CD8-positive, alpha-beta memory T cell (primary cell): Measurements from ENCODE around the gene STX19. TPM values are rescaled to one million over a fixed set of nuclear protein-coding genes. Genes with fewer than 3 reads are reported as not detected.

Source experiments
- CTCF ChIA-PET: fragments of 350-600 bp; sonication (Branson Sonifier 250); formaldehyde crosslinking; loops from one replicate; lab custom pipeline; 2021; ENCODE audit warnings: antibody characterized with exemption; lab: Charles Lee
- POLR2A ChIA-PET: fragments of 350-600 bp; sonication (Branson Sonifier 250); formaldehyde crosslinking; loops from one replicate; lab custom pipeline; 2021; ENCODE audit warnings: antibody characterized with exemption; lab: Charles Lee
- DNase-seq, 5 donors: peaks; one replicate each; pipeline versions ENCODE4 v3.0.0 to v3.0.0-alpha.2; 2020 to 2022; ENCODE audit warnings: mixed read lengths in 1 of 5
- H3K27ac ChIP-seq: one replicate; pipeline ENCODE4 v1.7.0; 2013; ENCODE audit warnings: low read depth, mild to moderate bottlenecking, low read length, moderate library complexity
- H3K27me3 ChIP-seq: 2 replicates; pipeline ENCODE4 v1.7.0; 2013; ENCODE audit warnings: low read length, mild to moderate bottlenecking; ENCODE audit not compliant: insufficient read depth, poor library complexity, severe bottlenecking
- H3K36me3 ChIP-seq: 2 replicates; pipeline ENCODE4 v1.7.0; 2013; ENCODE audit warnings: mild to moderate bottlenecking, low read length, moderate library complexity; ENCODE audit not compliant: insufficient read depth
- H3K4me1 ChIP-seq: 2 replicates; pipeline ENCODE4 v1.7.0; 2013; ENCODE audit warnings: mild to moderate bottlenecking, low read length, moderate library complexity; ENCODE audit not compliant: insufficient read depth
- H3K4me3 ChIP-seq: 2 replicates; pipeline ENCODE4 v1.7.0; 2013; ENCODE audit warnings: mild to moderate bottlenecking, low read length
- H3K9me3 ChIP-seq: 2 replicates; pipeline ENCODE4 v1.7.0; 2013; ENCODE audit warnings: mild to moderate bottlenecking, low read length
- H3K27ac Mint-ChIP-seq, 8 donors: one replicate each; pipeline ENCODE4 v1.8.0; 2020 to 2021; ENCODE audit warnings: mixed read lengths in 8 of 8, mild to moderate bottlenecking in 6 of 8, inconsistent platforms in 3 of 8, moderate library complexity in 3 of 8
- H3K27me3 Mint-ChIP-seq, 2 donors: one replicate each; pipeline ENCODE4 v1.8.0; 2020 to 2021; ENCODE audit warnings: mixed read lengths in 2 of 2, mild to moderate bottlenecking in 1 of 2, moderate library complexity in 1 of 2
- H3K36me3 Mint-ChIP-seq, 3 donors: one replicate each; pipeline ENCODE4 v1.8.0; 2020 to 2021; ENCODE audit warnings: mixed read lengths in 3 of 3, inconsistent platforms in 1 of 3, mild to moderate bottlenecking in 1 of 3
- H3K4me1 Mint-ChIP-seq, 3 donors: one replicate each; pipeline ENCODE4 v1.8.0; 2020 to 2021; ENCODE audit warnings: mixed read lengths in 3 of 3, inconsistent platforms in 1 of 3, mild to moderate bottlenecking in 1 of 3
- H3K4me3 Mint-ChIP-seq, 7 donors: one replicate each; pipeline ENCODE4 v1.8.0; 2020 to 2021; ENCODE audit warnings: mixed read lengths in 7 of 7, mild to moderate bottlenecking in 6 of 7, moderate library complexity in 4 of 7, inconsistent platforms in 2 of 7
- H3K9me3 Mint-ChIP-seq, 5 donors: one replicate each; pipeline ENCODE4 v1.8.0; 2020 to 2022; ENCODE audit warnings: mixed read lengths in 5 of 5, mild to moderate bottlenecking in 3 of 5, moderate library complexity in 2 of 5, inconsistent platforms in 1 of 5
- polyA plus RNA-seq: library from polyadenylated mRNA; unstranded; fragments of 300-500 nt; fragmentation: Illumina TruSeq; gene quantifications from one replicate; pipeline ENCODE4 v1.2.3, GENCODE V29; 2021
- total RNA-seq, 2 experiments: library from RNA; stranded (reverse); gene quantifications; one replicate each; pipeline ENCODE4 v1.2.3, GENCODE V29; 2021

The STX19 gene
- total and polyA plus RNA-seq, 3 experiments from 2014 or later = not detected

- H3K27ac Mint-ChIP-seq = peak overlapping the region in 5 of 8 donors; percentile 4 to 91 (median 71)
- H3K27me3 Mint-ChIP-seq = no peaks in the 10 kb centered on the region
- no peak for DNase-seq
- no peaks in the 10 kb centered on the region for H3K9me3 Mint-ChIP-seq
- peaks cover 28% of the 10 kb centered on the region for H3K4me1 ChIP-seq
- no peak overlapping the region for H3K4me3 ChIP-seq
- no peaks in the 10 kb centered on the region for H3K9me3 ChIP-seq
- ChIA-PET CTCF (no interaction called here), POLR2A (no interaction called here)
- H3K4me1 Mint-ChIP-seq = peaks cover 57 to 81% (median 78%) of the 10 kb centered on the region in 3 donors
- H3K4me3 Mint-ChIP-seq = peak overlapping the region in 2 of 7 donors; percentile 10 to 15
- H3K36me3 ChIP-seq = peaks cover 11% of the 10 kb centered on the region
- no peaks in the 10 kb centered on the region for H3K27me3 ChIP-seq
- peaks cover 3 to 50% (median 9%) of the 10 kb centered on the region in 3 donors for H3K36me3 Mint-ChIP-seq
- no peak overlapping the region for H3K27ac ChIP-seq
Observed at GRCh38 chr3:94065819-94066480, 37.6 kb upstream of the STX19 start.

DNA sequence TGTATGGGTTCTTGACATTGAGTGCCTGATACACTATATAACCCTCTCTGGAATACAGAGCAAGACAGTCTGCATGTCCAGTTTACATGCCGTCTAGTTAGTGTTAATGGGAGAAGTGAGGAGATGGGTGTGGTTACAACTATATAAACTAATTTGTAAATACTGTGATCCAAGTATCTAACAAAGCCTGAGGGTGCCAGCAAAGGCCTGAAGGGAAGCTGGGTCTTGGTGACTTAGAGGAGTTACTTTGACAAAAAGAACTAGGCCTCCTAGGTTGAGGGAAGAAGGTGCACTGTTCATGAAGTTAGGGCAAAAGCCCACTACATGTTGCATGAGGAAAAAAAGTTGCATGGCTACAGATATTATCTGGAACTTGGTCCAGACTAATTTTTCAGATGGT, 36.7 kb upstream of the STX19 start:
- Histone ChIP-seq H3K36me3 (peaks cover 11% of the 10 kb centered on the region), H3K27me3 (no peaks in the 10 kb centered on the region), H3K4me3 (no peak overlapping the region), H3K9me3 (no peaks in the 10 kb centered on the region), H3K4me1 (peaks cover 28% of the 10 kb centered on the region), H3K27ac (no peak overlapping the region)
- peak overlapping the region in 6 of 7 donors; percentile 6 to 78 (median 34) for H3K4me3 Mint-ChIP-seq
- POLR2A ChIA-PET = no interaction called here
- H3K27me3 Mint-ChIP-seq = no peaks in the 10 kb centered on the region
- H3K4me1 Mint-ChIP-seq = peaks cover 57 to 86% (median 76%) of the 10 kb centered on the region in 3 donors
- peaks cover 3 to 54% (median 9%) of the 10 kb centered on the region in 3 donors for H3K36me3 Mint-ChIP-seq
- no peaks in the 10 kb centered on the region for H3K9me3 Mint-ChIP-seq
- peak overlapping the region in 7 of 8 donors; percentile 1 to 91 (median 45) for H3K27ac Mint-ChIP-seq
- CTCF ChIA-PET = no interaction called here
- DNase-seq = no peak

GRCh38 chr3:94064243-94064860, 36.0 kb upstream of the STX19 start:
- Mint-ChIP-seq H3K27ac (peak overlapping the region; percentile 93 to 100 (median 100)), H3K4me3 (peak overlapping the region; percentile 93 to 100 (median 99)), H3K27me3 (no peaks in the 10 kb centered on the region), H3K36me3 (peaks cover 3 to 55% (median 8%) of the 10 kb centered on the region in 3 donors), H3K4me1 (peaks cover 56 to 82% (median 71%) of the 10 kb centered on the region in 3 donors), H3K9me3 (no peaks in the 10 kb centered on the region)
- POLR2A ChIA-PET = interaction anchor here (2.3 to 2.4 kb wide), 2 partner anchors 16 to 85 kb away, joined by 8 to 9 read pairs; partner anchors contain the start of gene ARL13B
- H3K27ac ChIP-seq = peak overlapping the region; percentile 95
- no peak for DNase-seq
- CTCF ChIA-PET = interaction anchor here (2.6 kb wide), 1 partner anchor 14 kb away, joined by 9 read pairs; no protein-coding TSS in a partner anchor
- H3K36me3 ChIP-seq = peaks cover 11% of the 10 kb centered on the region
- peak overlapping the region; percentile 84 for H3K4me3 ChIP-seq
- H3K9me3 ChIP-seq = no peaks in the 10 kb centered on the region
- no peaks in the 10 kb centered on the region for H3K27me3 ChIP-seq
- H3K4me1 ChIP-seq = peaks cover 28% of the 10 kb centered on the region

DNA sequence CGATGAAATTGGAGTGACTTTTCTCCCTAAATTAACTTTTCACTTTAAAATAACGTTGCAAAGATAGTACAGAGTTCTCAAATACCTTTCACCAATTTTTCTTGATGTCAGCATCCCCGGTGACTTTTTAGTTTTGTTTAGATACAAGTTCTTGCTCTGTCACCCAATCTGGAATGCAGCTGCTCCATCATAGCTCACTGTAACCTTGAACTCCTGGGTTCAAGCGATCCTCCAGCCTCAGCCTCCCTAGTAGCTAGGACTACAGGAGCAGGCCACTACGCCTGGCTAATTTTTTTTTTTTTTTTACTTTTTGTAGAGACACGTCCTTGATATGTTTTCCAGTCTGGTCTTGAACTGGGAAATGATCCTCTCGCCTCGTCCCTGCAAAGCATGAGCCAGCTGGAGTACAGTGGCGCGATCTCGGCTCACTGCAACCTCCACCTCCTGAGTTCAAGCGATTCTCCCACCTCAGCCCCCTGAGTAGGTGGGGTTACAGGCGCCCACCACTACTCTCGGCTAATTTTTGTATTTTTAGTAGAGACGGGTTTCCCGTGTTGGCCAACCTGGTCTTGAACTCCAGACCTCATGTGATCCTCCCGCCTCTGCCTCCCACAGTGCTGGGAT, 35.2 kb upstream of the STX19 start:
- peaks cover 3 to 53% (median 5%) of the 10 kb centered on the region in 3 donors for H3K36me3 Mint-ChIP-seq

DNA sequence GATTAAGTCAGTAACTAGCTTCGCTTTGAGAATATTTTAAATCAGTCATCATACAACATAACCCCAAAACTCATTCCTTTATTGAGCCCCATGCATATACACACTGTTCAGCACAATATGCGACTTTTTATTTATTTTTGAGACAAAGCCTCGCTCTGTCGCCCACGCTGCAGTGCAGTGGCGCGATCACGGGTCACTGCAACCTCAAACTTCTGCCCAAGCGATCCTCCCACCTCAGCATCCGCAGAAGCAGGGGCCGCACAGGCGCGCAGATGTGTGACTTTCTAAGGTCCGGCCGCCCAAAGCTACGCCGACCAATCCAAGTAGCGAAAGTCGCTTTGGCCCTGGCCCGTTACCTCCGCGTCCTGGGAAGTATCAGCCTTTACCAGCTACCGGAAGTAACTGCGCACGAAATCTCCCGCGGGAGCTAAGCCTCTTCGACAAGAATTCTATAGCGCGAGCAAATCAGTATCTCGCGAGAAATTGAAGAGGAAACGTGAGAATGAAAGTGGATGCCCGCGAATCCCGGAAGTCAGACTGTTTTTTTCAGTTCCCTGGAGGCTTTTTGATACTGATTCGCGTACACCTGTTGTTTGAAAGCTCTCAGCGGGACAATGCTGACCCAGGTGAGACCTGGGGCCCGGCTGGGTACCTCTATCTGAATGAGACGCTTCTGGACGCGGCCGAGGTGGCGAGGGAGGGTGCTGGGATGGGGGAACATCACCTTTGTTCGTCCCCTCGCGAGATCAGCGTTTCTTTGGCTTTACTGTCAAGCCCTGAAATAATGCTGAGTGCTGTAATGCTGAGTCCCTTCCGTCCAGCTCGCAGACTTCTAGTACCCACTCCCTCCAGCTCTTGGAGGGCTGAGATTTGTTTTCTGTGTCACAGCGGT, 34.4 kb upstream of the STX19 start, which contains the start of the genes DHFR2 and NSUN3:
Gene DHFR2 (minus strand): TSS at position 404 of the 892 bp plus-strand sequence. CDS start 1,405 bp downstream, outside the sequence.
Gene NSUN3 (plus strand): TSS at position 549 of the 892 bp plus-strand sequence. CDS start 66 bp downstream, at position 615.
- CTCF ChIA-PET = interaction anchor here (0.8 to 2.6 kb wide), 5 partner anchors 13 to 83 kb away, joined by 3 to 9 read pairs (median 4); partner anchors contain the start of gene ARL13B
- peaks cover 11% of the 10 kb centered on the region for H3K36me3 ChIP-seq
- peak; percentile 72 to 94 (median 91) for DNase-seq
- peaks cover 28% of the 10 kb centered on the region for H3K4me1 ChIP-seq
- H3K9me3 Mint-ChIP-seq = no peaks in the 10 kb centered on the region
- POLR2A ChIA-PET = interaction anchor here (2.3 to 2.4 kb wide), 2 partner anchors 18 to 83 kb away, joined by 8 to 9 read pairs; partner anchors contain the start of gene ARL13B
- peak within 1 kb of the TSS; percentile 84 for H3K4me3 ChIP-seq
- no peaks in the 10 kb centered on the region for H3K27me3 Mint-ChIP-seq
- H3K4me1 Mint-ChIP-seq = peaks cover 51 to 72% (median 55%) of the 10 kb centered on the region in 3 donors
- peak within 1 kb of the TSS; percentile 93 to 100 (median 100) for H3K27ac Mint-ChIP-seq
- H3K27ac ChIP-seq = peak within 1 kb of the TSS; percentile 95
- H3K36me3 Mint-ChIP-seq = peaks cover under 1 to 55% (median 5%) of the 10 kb centered on the region in 3 donors
- no peaks in the 10 kb centered on the region for H3K27me3 ChIP-seq
- peak within 1 kb of the TSS; percentile 93 to 100 (median 99) for H3K4me3 Mint-ChIP-seq
- no peaks in the 10 kb centered on the region for H3K9me3 ChIP-seq

More for the DNA sequence above, 35.2 kb upstream of the STX19 start:
- Histone ChIP-seq H3K4me1 (peaks cover 28% of the 10 kb centered on the region), H3K27ac (peak overlapping the region; percentile 95), H3K36me3 (peaks cover 11% of the 10 kb centered on the region), H3K4me3 (peak overlapping the region; percentile 84), H3K9me3 (no peaks in the 10 kb centered on the region), H3K27me3 (no peaks in the 10 kb centered on the region)
- CTCF ChIA-PET = interaction anchor here (1.0 to 2.6 kb wide), 3 partner anchors 14 to 84 kb away, joined by 3 to 9 read pairs (median 4); partner anchors contain the start of gene ARL13B
- no peak for DNase-seq
- peak overlapping the region; percentile 93 to 100 (median 100) for H3K27ac Mint-ChIP-seq
- peaks cover 52 to 74% (median 64%) of the 10 kb centered on the region in 3 donors for H3K4me1 Mint-ChIP-seq
- no peaks in the 10 kb centered on the region for H3K27me3 Mint-ChIP-seq
- POLR2A ChIA-PET = interaction anchor here (2.3 to 2.4 kb wide), 2 partner anchors 17 to 84 kb away, joined by 8 to 9 read pairs; partner anchors contain the start of gene ARL13B
- no peaks in the 10 kb centered on the region for H3K9me3 Mint-ChIP-seq
- H3K4me3 Mint-ChIP-seq = peak overlapping the region; percentile 93 to 100 (median 99)

DNA sequence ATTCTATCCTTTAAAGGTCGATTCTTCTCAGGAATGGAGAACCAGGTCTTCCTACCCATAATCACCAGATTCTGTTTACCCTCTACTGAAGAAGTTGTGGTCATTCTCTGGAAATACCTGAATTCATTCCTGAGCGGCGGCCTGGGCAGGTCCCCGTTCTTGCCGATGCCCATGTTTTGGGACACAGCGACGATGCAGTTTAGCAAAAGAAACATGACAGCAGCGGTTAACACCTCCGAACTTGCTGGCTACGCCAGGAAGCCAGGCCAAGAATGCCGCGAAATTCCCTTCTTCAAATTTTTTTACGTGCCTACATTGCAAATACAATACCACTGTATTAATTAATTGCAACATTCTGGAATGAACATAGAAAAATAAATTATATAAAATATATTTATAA, 32.9 kb upstream of the STX19 start:
- CTCF ChIA-PET = interaction anchor here (1.8 to 2.3 kb wide), 2 partner anchors 8 to 56 kb away, joined by 6 to 7 read pairs; no protein-coding TSS in a partner anchor
- peak overlapping the region in 1 of 7 donors; percentile 51 for H3K4me3 Mint-ChIP-seq

More for the DNA sequence above, 32.9 kb upstream of the STX19 start:
- H3K27ac ChIP-seq = no peak overlapping the region
- no peaks in the 10 kb centered on the region for H3K27me3 ChIP-seq
- DNase-seq = no peak
- Mint-ChIP-seq H3K36me3 (peaks cover 0 to 47% (median under 1%) of the 10 kb centered on the region in 3 donors), H3K9me3 (no peaks in the 10 kb centered on the region), H3K27me3 (no peaks in the 10 kb centered on the region), H3K4me1 (peaks cover 38 to 58% (median 41%) of the 10 kb centered on the region in 3 donors), H3K27ac (peak overlapping the region in 1 of 8 donors; percentile 65)
- H3K4me1 ChIP-seq = peaks cover 28% of the 10 kb centered on the region
- H3K36me3 ChIP-seq = no peaks in the 10 kb centered on the region
- no peaks in the 10 kb centered on the region for H3K9me3 ChIP-seq
- no peak overlapping the region for H3K4me3 ChIP-seq
- POLR2A ChIA-PET = no interaction called here
